ENCODE results near the gene PLA2R1.

- no peak for TF ChIP-seq CTCF (IDR thresholded peaks at IDR 0.05)
- TF ChIP-seq, protein P1, sequence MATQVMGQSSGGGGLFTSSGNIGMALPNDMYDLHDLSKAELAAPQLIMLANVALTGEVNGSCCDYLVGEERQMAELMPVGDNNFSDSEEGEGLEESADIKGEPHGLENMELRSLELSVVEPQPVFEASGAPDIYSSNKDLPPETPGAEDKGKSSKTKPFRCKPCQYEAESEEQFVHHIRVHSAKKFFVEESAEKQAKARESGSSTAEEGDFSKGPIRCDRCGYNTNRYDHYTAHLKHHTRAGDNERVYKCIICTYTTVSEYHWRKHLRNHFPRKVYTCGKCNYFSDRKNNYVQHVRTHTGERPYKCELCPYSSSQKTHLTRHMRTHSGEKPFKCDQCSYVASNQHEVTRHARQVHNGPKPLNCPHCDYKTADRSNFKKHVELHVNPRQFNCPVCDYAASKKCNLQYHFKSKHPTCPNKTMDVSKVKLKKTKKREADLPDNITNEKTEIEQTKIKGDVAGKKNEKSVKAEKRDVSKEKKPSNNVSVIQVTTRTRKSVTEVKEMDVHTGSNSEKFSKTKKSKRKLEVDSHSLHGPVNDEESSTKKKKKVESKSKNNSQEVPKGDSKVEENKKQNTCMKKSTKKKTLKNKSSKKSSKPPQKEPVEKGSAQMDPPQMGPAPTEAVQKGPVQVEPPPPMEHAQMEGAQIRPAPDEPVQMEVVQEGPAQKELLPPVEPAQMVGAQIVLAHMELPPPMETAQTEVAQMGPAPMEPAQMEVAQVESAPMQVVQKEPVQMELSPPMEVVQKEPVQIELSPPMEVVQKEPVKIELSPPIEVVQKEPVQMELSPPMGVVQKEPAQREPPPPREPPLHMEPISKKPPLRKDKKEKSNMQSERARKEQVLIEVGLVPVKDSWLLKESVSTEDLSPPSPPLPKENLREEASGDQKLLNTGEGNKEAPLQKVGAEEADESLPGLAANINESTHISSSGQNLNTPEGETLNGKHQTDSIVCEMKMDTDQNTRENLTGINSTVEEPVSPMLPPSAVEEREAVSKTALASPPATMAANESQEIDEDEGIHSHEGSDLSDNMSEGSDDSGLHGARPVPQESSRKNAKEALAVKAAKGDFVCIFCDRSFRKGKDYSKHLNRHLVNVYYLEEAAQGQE (IDR thresholded peaks at IDR 0.05; ENCODE audit: insufficient read depth in 1 of 2, low read depth in 2 of 2, low read length in 1 of 2), result no peak
Measured at GRCh38 chr2:159988412-159988970, 73.9 kb downstream of the PLA2R1 start.

All from Panc1 (cell line).